Loucy (cell line): Measurements from ENCODE around the gene SYAP1.

Source experiments
- H2AFZ ChIP-seq: fragments of 200-600 bp; sonication (generic); 2 replicates; pipeline ENCODE4 v1.6.0; 2016; ENCODE audit warnings: antibody characterized with exemption, mild to moderate bottlenecking, low read length, moderate library complexity
- H3F3A ChIP-seq: fragments of 200-600 bp; 2 replicates; pipeline ENCODE4 v1.6.0; 2016; ENCODE audit warnings: antibody characterized with exemption, low read depth, mild to moderate bottlenecking
- H3K27me3 ChIP-seq: fragments of 200-600 bp; sonication (generic); 2 replicates; pipeline ENCODE4 v1.6.1; 2014; ENCODE audit warnings: low read length, mild to moderate bottlenecking; ENCODE audit not compliant: insufficient read depth, poor library complexity, severe bottlenecking
- H3K36me3 ChIP-seq: fragments of 200-600 bp; sonication (generic); 2 replicates; pipeline ENCODE4 v1.6.1; 2016; ENCODE audit warnings: low read length; ENCODE audit not compliant: insufficient read depth
- H3K4me1 ChIP-seq: fragments of 200-600 bp; sonication (generic); 2 replicates; pipeline ENCODE4 v1.5.1; 2014; ENCODE audit warnings: low read length, mild to moderate bottlenecking; ENCODE audit not compliant: insufficient read depth, poor library complexity, severe bottlenecking
- H3K4me2 ChIP-seq: fragments of 200-600 bp; sonication (generic); 2 replicates; pipeline ENCODE4 v1.6.0; 2014; ENCODE audit warnings: antibody characterized with exemption, low read length, low read depth, mild to moderate bottlenecking; ENCODE audit not compliant: poor library complexity, severe bottlenecking
- H3K4me3 ChIP-seq: fragments of 200-600 bp; sonication (generic); 2 replicates; pipeline ENCODE4 v1.5.1; 2014; ENCODE audit warnings: low read length, mild to moderate bottlenecking, mixed read lengths; ENCODE audit not compliant: poor library complexity, severe bottlenecking
- H3K79me2 ChIP-seq: fragments of 200-600 bp; sonication (generic); 2 replicates; pipeline ENCODE4 v1.6.1; 2014; ENCODE audit warnings: low read length; ENCODE audit not compliant: insufficient read depth
- H3K9ac ChIP-seq: fragments of 200-600 bp; sonication (generic); 2 replicates; pipeline ENCODE4 v1.6.0; 2014; ENCODE audit warnings: mild to moderate bottlenecking, low read depth, low read length, moderate library complexity; ENCODE audit not compliant: poor library complexity, severe bottlenecking
- H3K9me2 ChIP-seq: fragments of 200-600 bp; sonication (generic); replicated peaks from 2 replicates; pipeline ENCODE4 v1.6.1; 2016; ENCODE audit warnings: low read depth, low read length, mixed read lengths
- H3K9me3 ChIP-seq: fragments of 200-600 bp; sonication (generic); 2 replicates; pipeline ENCODE4 v1.6.1; 2014; ENCODE audit warnings: mild to moderate bottlenecking, antibody characterized with exemption, low read length, low read depth; ENCODE audit not compliant: insufficient read depth
- H4K20me1 ChIP-seq: fragments of 200-600 bp; sonication (generic); 2 replicates; pipeline ENCODE4 v1.6.0; 2014; ENCODE audit warnings: antibody characterized with exemption, low read length, mild to moderate bottlenecking; ENCODE audit not compliant: insufficient read depth, poor library complexity, severe bottlenecking
- EZH2phosphoT487 ChIP-seq: fragments of 200-600 bp; IDR thresholded peaks from 2 replicates; pipeline ENCODE4 v1.6.1; 2018; ENCODE audit warnings: antibody characterized with exemption, mild to moderate bottlenecking, moderate library complexity, borderline replicate concordance
- TF ChIP-seq, protein P1 (sequence below): fragments of 200-600 bp; sonication (generic); conservative IDR thresholded peaks from 2 replicates; pipeline ENCODE4 v1.5.1; 2014; ENCODE audit warnings: mild to moderate bottlenecking, antibody characterized with exemption, low read length

Gene SYAP1

GRCh38 chrX:16770970-16771482 is 51.6 kb downstream of the SYAP1 start:
- Histone ChIP-seq H3K9me2 (no peaks in the 10 kb centered on the region), H3F3A (no peaks in the 10 kb centered on the region), H3K4me1 (no peaks in the 10 kb centered on the region), H3K4me3 (no peak overlapping the region), H4K20me1 (no peaks in the 10 kb centered on the region), H3K79me2 (no peaks in the 10 kb centered on the region), H3K27me3 (no peaks in the 10 kb centered on the region), H3K4me2 (no peak overlapping the region), H2AFZ (no peak overlapping the region), H3K9ac (no peak overlapping the region), H3K36me3 (no peaks in the 10 kb centered on the region), H3K9me3 (no peaks in the 10 kb centered on the region)
- TF ChIP-seq EZH2phosphoT487: no peak
- TF ChIP-seq, protein P1, sequence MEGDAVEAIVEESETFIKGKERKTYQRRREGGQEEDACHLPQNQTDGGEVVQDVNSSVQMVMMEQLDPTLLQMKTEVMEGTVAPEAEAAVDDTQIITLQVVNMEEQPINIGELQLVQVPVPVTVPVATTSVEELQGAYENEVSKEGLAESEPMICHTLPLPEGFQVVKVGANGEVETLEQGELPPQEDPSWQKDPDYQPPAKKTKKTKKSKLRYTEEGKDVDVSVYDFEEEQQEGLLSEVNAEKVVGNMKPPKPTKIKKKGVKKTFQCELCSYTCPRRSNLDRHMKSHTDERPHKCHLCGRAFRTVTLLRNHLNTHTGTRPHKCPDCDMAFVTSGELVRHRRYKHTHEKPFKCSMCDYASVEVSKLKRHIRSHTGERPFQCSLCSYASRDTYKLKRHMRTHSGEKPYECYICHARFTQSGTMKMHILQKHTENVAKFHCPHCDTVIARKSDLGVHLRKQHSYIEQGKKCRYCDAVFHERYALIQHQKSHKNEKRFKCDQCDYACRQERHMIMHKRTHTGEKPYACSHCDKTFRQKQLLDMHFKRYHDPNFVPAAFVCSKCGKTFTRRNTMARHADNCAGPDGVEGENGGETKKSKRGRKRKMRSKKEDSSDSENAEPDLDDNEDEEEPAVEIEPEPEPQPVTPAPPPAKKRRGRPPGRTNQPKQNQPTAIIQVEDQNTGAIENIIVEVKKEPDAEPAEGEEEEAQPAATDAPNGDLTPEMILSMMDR: no peak

DNA sequence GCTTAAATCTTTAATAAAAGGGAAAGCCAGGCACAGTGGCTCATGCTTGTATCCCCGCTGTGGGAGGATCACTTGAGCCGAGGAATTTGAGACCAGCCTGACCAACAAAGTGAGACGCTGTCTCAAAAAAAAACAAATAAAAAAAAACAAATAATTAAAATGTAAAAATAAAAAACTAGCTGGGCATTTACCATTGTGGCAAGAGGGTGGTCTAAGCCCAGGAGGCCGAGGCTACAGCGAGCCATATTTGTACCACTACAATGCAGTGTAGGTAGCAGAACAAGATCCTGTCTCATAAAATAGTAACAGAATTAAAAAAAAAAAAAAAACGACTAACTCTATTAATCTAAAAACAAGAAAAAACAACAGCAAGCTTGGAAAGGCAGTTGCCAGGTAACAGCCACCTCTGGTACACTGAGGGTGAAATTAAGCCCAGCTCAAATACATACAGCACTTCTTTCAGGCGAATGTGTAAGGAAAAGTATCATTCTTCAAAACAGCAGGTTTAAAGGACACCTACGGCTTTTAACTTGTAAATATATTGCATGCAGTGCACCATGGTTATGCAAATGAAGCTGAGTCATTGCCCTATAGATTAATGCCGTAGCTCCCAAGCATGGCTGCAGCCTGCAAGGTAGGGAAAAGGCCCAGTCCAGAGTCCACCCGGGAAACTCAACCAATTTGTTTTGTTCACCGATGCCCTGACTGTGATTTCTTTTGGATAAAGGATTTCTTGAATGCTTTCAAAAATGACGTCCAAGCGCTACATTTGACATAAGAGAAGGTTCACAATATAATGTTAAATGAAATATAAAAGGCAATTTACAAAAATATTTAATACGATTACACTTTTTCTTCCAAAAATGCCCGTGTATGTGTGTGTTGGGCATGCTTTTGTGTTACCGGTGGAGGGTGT is 52.3 kb downstream of the SYAP1 start:
- no peak overlapping the region for H3K4me3 ChIP-seq
- TF ChIP-seq, protein P1: no peak
- TF ChIP-seq EZH2phosphoT487: no peak
- no peaks in the 10 kb centered on the region for H4K20me1 ChIP-seq
- no peak overlapping the region for H3K4me2 ChIP-seq
- no peaks in the 10 kb centered on the region for H3K9me2 ChIP-seq
- no peak overlapping the region for H2AFZ ChIP-seq
- no peak overlapping the region for H3K9ac ChIP-seq
- no peaks in the 10 kb centered on the region for H3K9me3 ChIP-seq
- H3F3A ChIP-seq: no peaks in the 10 kb centered on the region
- no peaks in the 10 kb centered on the region for H3K36me3 ChIP-seq
- no peaks in the 10 kb centered on the region for H3K79me2 ChIP-seq
- no peaks in the 10 kb centered on the region for H3K4me1 ChIP-seq
- no peaks in the 10 kb centered on the region for H3K27me3 ChIP-seq

GRCh38 chrX:16772460-16772859 is 53.0 kb downstream of the SYAP1 start:
- H2AFZ ChIP-seq: no peak overlapping the region

More at GRCh38 chrX:16772460-16772859, 53.0 kb downstream of the SYAP1 start:
- Histone ChIP-seq H3K9me3 (no peaks in the 10 kb centered on the region), H3K4me1 (no peaks in the 10 kb centered on the region), H3K79me2 (no peaks in the 10 kb centered on the region), H4K20me1 (no peaks in the 10 kb centered on the region), H3K9ac (no peak overlapping the region), H3K27me3 (no peaks in the 10 kb centered on the region), H3K36me3 (no peaks in the 10 kb centered on the region), H3K4me2 (no peak overlapping the region), H3K9me2 (no peaks in the 10 kb centered on the region), H3F3A (no peaks in the 10 kb centered on the region), H3K4me3 (no peak overlapping the region)
- TF ChIP-seq EZH2phosphoT487: no peak
- TF ChIP-seq, protein P1: no peak
